ENCODE measurements around the gene BID. TPM values are rescaled to one million over a fixed set of nuclear protein-coding genes. Genes with fewer than 3 reads are reported as not detected.
A peak's percentile ranks its signal among the peaks of the same experiment; 100 is the strongest.

Gene BID
- total RNA-seq, 1 donor from 2014 or later: 22.1 TPM

DNA sequence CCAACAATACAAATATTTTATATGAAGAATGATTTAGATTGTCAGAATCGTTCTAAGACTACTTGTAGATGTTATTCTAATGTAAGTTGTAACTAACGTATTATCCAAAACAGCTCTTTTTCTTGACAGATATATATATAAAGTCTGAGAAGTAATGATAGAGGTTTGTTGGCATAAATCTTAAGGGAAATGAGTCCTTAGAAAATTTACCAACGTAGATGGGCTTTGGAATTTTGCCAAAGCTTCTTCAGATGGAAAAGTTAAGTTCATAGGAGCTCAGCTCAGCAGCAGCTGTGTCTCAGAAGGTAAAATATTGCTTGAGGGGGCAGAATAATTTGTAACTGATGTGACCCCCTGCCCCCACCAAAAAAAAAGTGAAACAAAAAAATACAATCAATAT is 66.7 kb downstream of the BID start:
- TF ChIP-seq, protein P1, sequence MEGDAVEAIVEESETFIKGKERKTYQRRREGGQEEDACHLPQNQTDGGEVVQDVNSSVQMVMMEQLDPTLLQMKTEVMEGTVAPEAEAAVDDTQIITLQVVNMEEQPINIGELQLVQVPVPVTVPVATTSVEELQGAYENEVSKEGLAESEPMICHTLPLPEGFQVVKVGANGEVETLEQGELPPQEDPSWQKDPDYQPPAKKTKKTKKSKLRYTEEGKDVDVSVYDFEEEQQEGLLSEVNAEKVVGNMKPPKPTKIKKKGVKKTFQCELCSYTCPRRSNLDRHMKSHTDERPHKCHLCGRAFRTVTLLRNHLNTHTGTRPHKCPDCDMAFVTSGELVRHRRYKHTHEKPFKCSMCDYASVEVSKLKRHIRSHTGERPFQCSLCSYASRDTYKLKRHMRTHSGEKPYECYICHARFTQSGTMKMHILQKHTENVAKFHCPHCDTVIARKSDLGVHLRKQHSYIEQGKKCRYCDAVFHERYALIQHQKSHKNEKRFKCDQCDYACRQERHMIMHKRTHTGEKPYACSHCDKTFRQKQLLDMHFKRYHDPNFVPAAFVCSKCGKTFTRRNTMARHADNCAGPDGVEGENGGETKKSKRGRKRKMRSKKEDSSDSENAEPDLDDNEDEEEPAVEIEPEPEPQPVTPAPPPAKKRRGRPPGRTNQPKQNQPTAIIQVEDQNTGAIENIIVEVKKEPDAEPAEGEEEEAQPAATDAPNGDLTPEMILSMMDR (IDR thresholded peaks at IDR 0.05; ENCODE audit: insufficient read depth, low read length, severe bottlenecking): no peak
- no peak for FAIRE-seq

DNA sequence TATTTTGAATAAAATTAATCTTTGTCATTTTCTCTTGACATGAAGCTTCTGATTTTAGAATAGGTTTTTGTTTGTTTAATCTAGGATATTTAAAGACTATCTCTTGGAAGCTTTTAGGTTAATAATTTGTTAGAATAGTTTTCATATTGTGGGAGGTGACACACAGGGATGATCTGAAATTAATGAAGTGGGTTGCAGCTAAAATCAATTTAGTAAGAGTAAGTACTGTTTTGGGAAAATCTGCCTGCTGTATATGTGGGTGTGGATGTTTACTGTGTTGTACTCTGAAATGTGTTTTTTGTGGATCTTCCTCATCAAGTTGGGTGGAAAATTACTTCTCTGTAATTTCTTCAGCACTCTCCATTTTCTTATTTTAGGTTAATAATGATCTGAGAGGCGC is 67.3 kb downstream of the BID start:
- no peak overlapping the region for H3K4me3 ChIP-seq (ENCODE audit: low read depth, low read length)
- FAIRE-seq: no peak
- H3K27me3 ChIP-seq (ENCODE audit: control insufficient read depth, insufficient read depth, low read length): no peaks in the 10 kb centered on the region
- DNase-seq (ENCODE audit: low read depth): no peak
- TF ChIP-seq, protein P1 (IDR thresholded peaks at IDR 0.05; ENCODE audit: insufficient read depth, low read length, severe bottlenecking): no peak
- peaks cover 4% of the 10 kb centered on the region for H3K36me3 ChIP-seq (ENCODE audit: control insufficient read depth, insufficient read depth, low read length)

More for the DNA sequence above, 66.7 kb downstream of the BID start:
- Histone ChIP-seq H3K36me3 (ENCODE audit: control insufficient read depth, insufficient read depth, low read length) (peaks cover 2% of the 10 kb centered on the region), H3K4me3 (ENCODE audit: low read depth, low read length) (no peak overlapping the region), H3K27me3 (ENCODE audit: control insufficient read depth, insufficient read depth, low read length) (no peaks in the 10 kb centered on the region)
- no peak for DNase-seq (ENCODE audit: low read depth)

DNA sequence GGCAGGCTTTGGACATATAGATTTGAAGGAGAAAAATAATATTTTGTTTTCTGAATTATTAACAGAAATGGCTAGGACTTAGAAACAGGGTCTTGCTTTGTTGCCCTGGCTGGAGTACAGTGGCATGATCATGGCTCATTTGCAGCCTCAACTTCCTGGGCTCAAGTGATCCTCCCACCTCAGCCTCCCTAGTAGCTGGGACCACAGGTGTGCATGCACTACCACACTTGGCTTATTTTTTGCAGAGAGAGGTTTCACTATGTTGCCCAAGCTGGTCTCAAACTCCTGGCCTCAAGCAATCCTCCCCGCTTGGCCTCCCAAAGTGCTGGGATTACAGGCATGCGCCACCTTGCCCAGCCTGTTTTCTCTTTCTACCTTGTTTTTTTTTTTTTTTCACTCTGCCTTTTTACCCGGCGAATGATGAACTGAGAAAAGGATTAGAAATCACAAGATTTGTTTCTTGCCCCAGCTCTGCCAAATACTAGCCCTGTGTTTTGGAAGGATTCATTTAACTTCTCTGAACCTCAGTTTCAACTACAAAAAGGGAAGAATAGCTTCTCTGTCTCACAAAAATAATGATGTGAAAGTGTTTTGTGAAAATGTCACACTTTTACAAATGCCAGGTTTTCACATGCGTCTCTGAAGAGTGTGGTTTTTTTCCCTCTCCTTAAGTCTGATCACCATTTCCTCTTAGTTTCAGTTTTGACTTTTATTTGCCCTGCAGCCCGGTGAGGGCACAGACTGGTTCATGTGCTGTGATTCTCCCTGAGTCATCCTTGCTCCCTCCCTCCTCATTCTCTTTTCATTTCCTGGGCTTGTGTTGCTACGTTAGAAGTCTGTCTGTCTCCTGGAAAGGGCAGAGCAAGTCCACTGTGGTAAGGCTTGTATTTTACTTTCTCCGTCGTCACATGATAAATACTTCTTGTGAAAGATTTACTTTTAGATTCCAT is 68.0 kb downstream of the BID start:
- Histone ChIP-seq H3K27me3 (ENCODE audit: control insufficient read depth, insufficient read depth, low read length) (no peaks in the 10 kb centered on the region), H3K36me3 (ENCODE audit: control insufficient read depth, insufficient read depth, low read length) (peaks cover 4% of the 10 kb centered on the region), H3K4me3 (ENCODE audit: low read depth, low read length) (no peak overlapping the region)
- FAIRE-seq (no peak), DNase-seq (ENCODE audit: low read depth) (peak; percentile 93)
- TF ChIP-seq, protein P1 (IDR thresholded peaks at IDR 0.05; ENCODE audit: insufficient read depth, low read length, severe bottlenecking): no peak

DNA sequence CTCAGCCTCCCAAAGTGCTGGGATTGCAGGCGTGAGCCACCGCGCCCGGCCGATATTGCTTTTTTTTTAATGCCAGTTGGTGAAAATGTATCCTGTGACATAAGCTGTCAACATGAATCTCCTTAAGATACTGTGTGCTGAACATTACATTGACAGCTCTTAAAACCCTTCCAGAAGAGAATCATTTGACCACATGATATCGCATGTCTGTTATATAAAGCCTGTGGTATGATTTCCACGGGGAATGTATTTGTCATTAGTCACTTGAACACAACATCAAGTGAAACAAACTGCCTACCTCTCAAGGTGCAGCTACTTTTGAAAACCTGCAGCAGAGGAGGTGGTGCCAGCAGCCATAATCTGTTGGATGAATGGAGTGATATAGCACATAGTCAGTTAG is 68.7 kb downstream of the BID start:
- TF ChIP-seq, protein P1 (IDR thresholded peaks at IDR 0.05; ENCODE audit: insufficient read depth, low read length, severe bottlenecking): no peak
- FAIRE-seq: peak; percentile 60
- DNase-seq (ENCODE audit: low read depth): peak; percentile 55
- Histone ChIP-seq H3K36me3 (ENCODE audit: control insufficient read depth, insufficient read depth, low read length) (peaks cover 4% of the 10 kb centered on the region), H3K27me3 (ENCODE audit: control insufficient read depth, insufficient read depth, low read length) (no peaks in the 10 kb centered on the region), H3K4me3 (ENCODE audit: low read depth, low read length) (no peak overlapping the region)

DNA sequence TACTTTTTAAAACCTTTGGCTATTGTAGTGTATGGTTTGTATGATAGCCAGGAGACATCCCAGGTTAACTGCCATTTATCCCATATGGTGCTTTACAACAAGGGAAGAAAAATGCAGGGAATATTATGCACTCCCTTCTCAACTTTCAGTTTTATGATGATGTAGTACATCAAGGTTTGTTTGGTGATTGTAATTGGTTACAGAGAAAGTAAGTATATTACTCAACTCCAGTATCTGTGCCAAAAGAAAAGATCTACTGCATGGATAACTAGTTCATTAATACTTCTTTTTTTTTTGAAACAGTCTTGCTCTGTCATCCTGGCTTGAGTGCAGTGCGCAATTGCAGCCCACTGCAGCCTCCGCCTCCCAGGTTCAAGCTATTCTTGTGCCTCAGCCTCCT is 70.5 kb downstream of the BID start:
- peaks cover 2% of the 10 kb centered on the region for H3K36me3 ChIP-seq (ENCODE audit: control insufficient read depth, insufficient read depth, low read length)
- no peak overlapping the region for H3K4me3 ChIP-seq (ENCODE audit: low read depth, low read length)
- TF ChIP-seq, protein P1 (IDR thresholded peaks at IDR 0.05; ENCODE audit: insufficient read depth, low read length, severe bottlenecking): no peak
- FAIRE-seq (no peak), DNase-seq (ENCODE audit: low read depth) (no peak)
- no peaks in the 10 kb centered on the region for H3K27me3 ChIP-seq (ENCODE audit: control insufficient read depth, insufficient read depth, low read length)
